Esophagus muscularis mucosa (tissue), 4 donors: ENCODE measurements around the gene MTUS2.

Experiments
- EP300 ChIP-seq: sonication (generic); formaldehyde crosslinking; IDR thresholded peaks from one replicate; pipeline ENCODE4 v1.6.1; 2017; ENCODE audit warnings: antibody characterized with exemption
- POLR2A ChIP-seq: fragments of 450-650 bp; IDR thresholded peaks from one replicate; pipeline ENCODE4 v1.6.1; 2017; ENCODE audit warnings: antibody characterized with exemption, moderate library complexity, mild to moderate bottlenecking, low read depth
- POLR2AphosphoS5 ChIP-seq, 2 donors: sonication (generic); formaldehyde crosslinking; IDR thresholded peaks; one replicate each; pipeline ENCODE4 v1.6.1; 2017; ENCODE audit warnings: antibody characterized with exemption in 2 of 2
- TF ChIP-seq, protein P1 (sequence below), 3 experiments: fragments of 200-600 bp in 2 of 3; fragments of 450-650 bp in 1 of 3; sonication (generic) in 2 of 3; IDR thresholded peaks; one replicate each; pipeline ENCODE4 v1.5.1; 2017 to 2019; ENCODE audit warnings: antibody characterized with exemption in 3 of 3, mild to moderate bottlenecking in 2 of 3, moderate library complexity in 1 of 3

DNA sequence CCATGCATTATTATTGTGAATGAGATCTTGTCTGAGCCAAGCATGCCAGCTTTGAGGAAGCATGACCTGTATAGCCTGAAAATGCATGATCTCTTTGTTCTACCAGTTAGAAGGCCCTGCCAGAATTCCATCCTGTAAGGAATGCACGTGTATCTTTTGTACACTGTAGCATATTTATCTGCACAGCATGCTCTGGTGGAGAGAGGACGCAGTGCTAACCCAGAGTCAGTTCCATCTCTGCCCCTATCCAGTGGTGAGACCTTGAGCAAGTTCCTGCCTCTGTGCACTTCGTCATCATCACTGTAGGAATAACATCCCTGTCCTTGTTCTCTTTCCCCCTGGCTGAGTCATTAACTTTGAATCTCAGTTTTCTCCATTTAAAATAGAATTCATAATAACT, 541.6 kb downstream of the MTUS2 start:
- TF ChIP-seq, protein P1, sequence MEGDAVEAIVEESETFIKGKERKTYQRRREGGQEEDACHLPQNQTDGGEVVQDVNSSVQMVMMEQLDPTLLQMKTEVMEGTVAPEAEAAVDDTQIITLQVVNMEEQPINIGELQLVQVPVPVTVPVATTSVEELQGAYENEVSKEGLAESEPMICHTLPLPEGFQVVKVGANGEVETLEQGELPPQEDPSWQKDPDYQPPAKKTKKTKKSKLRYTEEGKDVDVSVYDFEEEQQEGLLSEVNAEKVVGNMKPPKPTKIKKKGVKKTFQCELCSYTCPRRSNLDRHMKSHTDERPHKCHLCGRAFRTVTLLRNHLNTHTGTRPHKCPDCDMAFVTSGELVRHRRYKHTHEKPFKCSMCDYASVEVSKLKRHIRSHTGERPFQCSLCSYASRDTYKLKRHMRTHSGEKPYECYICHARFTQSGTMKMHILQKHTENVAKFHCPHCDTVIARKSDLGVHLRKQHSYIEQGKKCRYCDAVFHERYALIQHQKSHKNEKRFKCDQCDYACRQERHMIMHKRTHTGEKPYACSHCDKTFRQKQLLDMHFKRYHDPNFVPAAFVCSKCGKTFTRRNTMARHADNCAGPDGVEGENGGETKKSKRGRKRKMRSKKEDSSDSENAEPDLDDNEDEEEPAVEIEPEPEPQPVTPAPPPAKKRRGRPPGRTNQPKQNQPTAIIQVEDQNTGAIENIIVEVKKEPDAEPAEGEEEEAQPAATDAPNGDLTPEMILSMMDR (IDR thresholded peaks at IDR 0.05), result no peak
- TF ChIP-seq POLR2A (no peak), POLR2AphosphoS5 (IDR thresholded peaks at IDR 0.05) (no peak), EP300 (no peak)
